PC-9 (cell line): ENCODE measurements around the gene TRIP12. TPM values are rescaled to one million over a fixed set of nuclear protein-coding genes. Genes with fewer than 3 reads are reported as not detected.

Source experiments
- BruUV-seq: library from RNA; stranded (reverse); fragments of 400-500 nt; replicated peaks from 2 replicates; lab custom pipeline; 2021; lab: Mats Ljungman, UMichigan
- CTCF ChIA-PET: fragments of 300-600 bp; sonication (Branson Sonifier 250); formaldehyde crosslinking; loops from one replicate; lab custom pipeline; 2022; ENCODE audit warnings: antibody characterized with exemption; lab: Charles Lee
- POLR2A ChIA-PET: fragments of 300-600 bp; sonication (Branson Sonifier 250); formaldehyde crosslinking; loops from one replicate; lab custom pipeline; 2022; ENCODE audit warnings: antibody characterized with exemption; ENCODE audit not compliant: unreplicated experiment; lab: Charles Lee
- DNase-seq, 2 experiments: peaks; one replicate each; pipeline versions ENCODE4 v3.0.0 to v3.0.0-alpha.2; 2015 to 2022; ENCODE audit warnings: mixed read lengths in 1 of 2
- H2AFZ ChIP-seq: fragments of 200-600 bp; sonication (generic); 2 replicates; pipeline ENCODE4 v1.8.1; 2017; ENCODE audit warnings: antibody characterized with exemption
- H3F3A ChIP-seq: fragments of 200-600 bp; sonication (generic); 2 replicates; pipeline ENCODE4 v1.8.1; 2017; ENCODE audit warnings: antibody characterized with exemption, mild to moderate bottlenecking, low read depth; ENCODE audit not compliant: insufficient read depth
- H3K27ac ChIP-seq: fragments of 200-600 bp; sonication (generic); 2 replicates; pipeline ENCODE4 v1.6.1; 2016; ENCODE audit warnings: mixed run types
- H3K27me3 ChIP-seq: fragments of 200-600 bp; sonication (generic); 2 replicates; pipeline ENCODE4 v1.6.1; 2016; ENCODE audit warnings: low read depth, mixed run types; ENCODE audit not compliant: insufficient read depth
- H3K36me3 ChIP-seq: fragments of 200-600 bp; sonication (generic); 2 replicates; pipeline ENCODE4 v1.6.1; 2016; ENCODE audit warnings: low read depth, mixed run types
- H3K4me1 ChIP-seq: fragments of 200-600 bp; sonication (generic); replicated peaks from 2 replicates; pipeline ENCODE4 v1.6.1; 2016; ENCODE audit warnings: mixed run types; ENCODE audit not compliant: insufficient read depth
- H3K4me2 ChIP-seq: fragments of 200-600 bp; sonication (generic); 2 replicates; pipeline ENCODE4 v1.6.1; 2017; ENCODE audit warnings: mixed run types
- H3K4me3 ChIP-seq: fragments of 200-600 bp; sonication (generic); 2 replicates; pipeline ENCODE4 v1.6.1; 2016; ENCODE audit warnings: mixed run types
- H3K79me2 ChIP-seq: fragments of 200-600 bp; sonication (generic); 2 replicates; pipeline ENCODE4 v1.6.1; 2017; ENCODE audit warnings: low read depth, mixed run types
- H3K9me2 ChIP-seq: fragments of 200-600 bp; sonication (generic); 2 replicates; pipeline ENCODE4 v1.8.1; 2017; ENCODE audit warnings: mild to moderate bottlenecking; ENCODE audit not compliant: insufficient read depth
- H3K9me3 ChIP-seq: fragments of 200-600 bp; sonication (generic); 2 replicates; pipeline ENCODE4 v1.8.1; 2016; ENCODE audit warnings: low read depth; ENCODE audit not compliant: insufficient read depth
- H4K20me1 ChIP-seq: fragments of 200-600 bp; sonication (generic); 2 replicates; pipeline ENCODE4 v1.8.1; 2017; ENCODE audit not compliant: insufficient read depth
- EZH2 ChIP-seq: fragments of 200-600 bp; sonication (generic); IDR thresholded peaks from 2 replicates; pipeline ENCODE4 v1.8.0; 2017; ENCODE audit warnings: antibody characterized with exemption, low read depth
- intact Hi-C: fragments of 100-400 bp; cut with micrococcal nuclease; formaldehyde crosslinking; loops from one replicate; pipeline ENCODE4 v1.10.0; 2022; ENCODE audit not compliant: unreplicated experiment
- total RNA-seq: library from RNA; stranded (reverse); gene quantifications from 2 replicates; pipeline ENCODE4 v1.2.3, GENCODE V29; 2021
- TF ChIP-seq, protein P1 (sequence below): fragments of 200-600 bp; sonication (generic); conservative IDR thresholded peaks from 2 replicates; pipeline ENCODE4 v1.6.1; 2017; ENCODE audit warnings: mixed run types, antibody characterized with exemption, mild to moderate bottlenecking, moderate library complexity

Gene TRIP12
- total RNA-seq, 1 experiment from 2014 or later: 226 TPM

DNA sequence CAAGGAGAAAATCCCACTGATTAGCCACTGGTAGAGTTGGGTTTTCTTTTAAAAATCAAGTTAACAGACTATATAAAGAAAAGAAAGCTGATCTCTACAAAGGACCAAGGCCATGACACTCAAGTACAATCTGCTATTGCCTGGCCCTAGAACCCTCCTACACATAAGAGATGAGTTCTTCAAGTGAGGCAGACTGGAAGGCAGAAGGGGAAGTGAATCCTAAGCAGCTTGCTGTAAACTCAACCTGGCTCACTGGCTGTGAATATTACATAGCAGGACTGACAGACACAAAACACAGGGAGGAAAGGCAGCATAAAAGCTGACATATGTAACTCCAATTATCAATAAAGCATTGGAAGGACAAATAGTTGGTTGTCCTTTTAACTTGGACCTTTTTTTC is 65.4 kb downstream of the TRIP12 start:
- Histone ChIP-seq H3F3A (peaks cover 8% of the 10 kb centered on the region), H3K36me3 (peaks cover 23% of the 10 kb centered on the region), H3K4me2 (no peak overlapping the region), H3K79me2 (peaks cover 39% of the 10 kb centered on the region), H3K9me2 (no peaks in the 10 kb centered on the region), H4K20me1 (peaks cover 22% of the 10 kb centered on the region), H3K9me3 (no peaks in the 10 kb centered on the region), H3K4me3 (no peak overlapping the region), H3K27ac (peak overlapping the region; percentile 26; the same call in 1 of the 2 replicates), H3K4me1 (peaks cover 10% of the 10 kb centered on the region), H3K27me3 (no peaks in the 10 kb centered on the region), H2AFZ (no peak overlapping the region)
- ChIA-PET POLR2A (no interaction called here), CTCF (no interaction called here)
- no TSS peak for BruUV-seq
- no peak for TF ChIP-seq EZH2
- TF ChIP-seq, protein P1, sequence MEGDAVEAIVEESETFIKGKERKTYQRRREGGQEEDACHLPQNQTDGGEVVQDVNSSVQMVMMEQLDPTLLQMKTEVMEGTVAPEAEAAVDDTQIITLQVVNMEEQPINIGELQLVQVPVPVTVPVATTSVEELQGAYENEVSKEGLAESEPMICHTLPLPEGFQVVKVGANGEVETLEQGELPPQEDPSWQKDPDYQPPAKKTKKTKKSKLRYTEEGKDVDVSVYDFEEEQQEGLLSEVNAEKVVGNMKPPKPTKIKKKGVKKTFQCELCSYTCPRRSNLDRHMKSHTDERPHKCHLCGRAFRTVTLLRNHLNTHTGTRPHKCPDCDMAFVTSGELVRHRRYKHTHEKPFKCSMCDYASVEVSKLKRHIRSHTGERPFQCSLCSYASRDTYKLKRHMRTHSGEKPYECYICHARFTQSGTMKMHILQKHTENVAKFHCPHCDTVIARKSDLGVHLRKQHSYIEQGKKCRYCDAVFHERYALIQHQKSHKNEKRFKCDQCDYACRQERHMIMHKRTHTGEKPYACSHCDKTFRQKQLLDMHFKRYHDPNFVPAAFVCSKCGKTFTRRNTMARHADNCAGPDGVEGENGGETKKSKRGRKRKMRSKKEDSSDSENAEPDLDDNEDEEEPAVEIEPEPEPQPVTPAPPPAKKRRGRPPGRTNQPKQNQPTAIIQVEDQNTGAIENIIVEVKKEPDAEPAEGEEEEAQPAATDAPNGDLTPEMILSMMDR: no peak
- intact Hi-C loops: no loop called here
- DNase-seq: no peak

DNA sequence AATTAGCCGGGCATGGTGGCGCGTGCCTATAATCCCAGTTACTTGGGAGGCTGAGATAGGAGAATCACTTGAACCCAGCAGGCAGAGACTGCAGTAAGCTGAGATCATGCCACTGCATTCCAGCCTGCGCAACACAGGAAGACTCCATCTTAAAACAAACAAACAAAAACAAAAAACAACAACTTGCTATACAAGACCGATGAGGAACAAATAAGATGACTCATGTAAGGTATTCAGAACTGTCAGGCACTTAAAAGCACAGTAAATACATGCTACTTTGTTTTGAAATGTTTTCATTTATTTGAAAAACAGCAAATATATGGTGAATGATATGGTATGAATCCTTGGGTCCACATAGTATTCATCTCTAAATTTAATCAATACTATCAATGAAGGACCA is 66.7 kb downstream of the TRIP12 start:
- BruUV-seq: no TSS peak
- CTCF ChIA-PET: no interaction called here
- peaks cover 31% of the 10 kb centered on the region for H3K79me2 ChIP-seq

DNA sequence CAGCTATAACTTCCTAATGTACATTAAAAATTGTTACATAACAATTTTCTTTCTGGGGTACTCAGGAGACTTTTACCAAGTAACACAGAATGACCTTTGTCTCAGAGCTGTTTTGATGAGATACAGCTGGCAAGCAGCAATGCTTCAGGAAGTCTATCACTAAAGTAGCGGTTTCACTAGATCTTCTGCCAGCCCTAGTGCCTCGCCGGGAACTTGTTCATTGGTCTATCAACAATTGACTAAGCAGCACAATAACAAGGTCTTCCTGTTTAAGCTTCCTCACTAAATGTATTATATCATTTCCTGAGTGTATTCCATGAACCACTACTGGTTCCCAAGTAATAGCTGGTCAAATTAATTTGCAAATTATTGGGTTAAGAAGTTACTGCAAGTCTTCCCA is 69.2 kb downstream of the TRIP12 start:
- Histone ChIP-seq H3K4me2 (no peak overlapping the region), H3K27ac (no peak overlapping the region)
- intact Hi-C loops: no loop called here

More for the DNA sequence above, 66.7 kb downstream of the TRIP12 start:
- Histone ChIP-seq H3K4me2 (no peak overlapping the region), H3K9me2 (no peaks in the 10 kb centered on the region), H3K4me3 (no peak overlapping the region), H3K27me3 (no peaks in the 10 kb centered on the region), H3K27ac (no peak overlapping the region), H4K20me1 (peaks cover 13% of the 10 kb centered on the region), H3K4me1 (peaks cover 10% of the 10 kb centered on the region), H3F3A (no peaks in the 10 kb centered on the region), H3K36me3 (peaks cover 23% of the 10 kb centered on the region), H2AFZ (no peak overlapping the region), H3K9me3 (no peaks in the 10 kb centered on the region)
- intact Hi-C loops: no loop called here
- DNase-seq: peak in 1 of 2 experiments; percentile 59
- TF ChIP-seq, protein P1: no peak
- TF ChIP-seq EZH2: no peak
- POLR2A ChIA-PET: no interaction called here

More for the DNA sequence above, 69.2 kb downstream of the TRIP12 start:
- DNase-seq: no peak
- Histone ChIP-seq H3K27me3 (no peaks in the 10 kb centered on the region), H3K9me3 (no peaks in the 10 kb centered on the region), H3K4me3 (no peak overlapping the region), H3F3A (peaks cover 4% of the 10 kb centered on the region; the same call in 1 of the 2 replicates), H3K9me2 (no peaks in the 10 kb centered on the region), H3K36me3 (peaks cover 15% of the 10 kb centered on the region; the same call in 1 of the 2 replicates), H4K20me1 (peaks cover 6% of the 10 kb centered on the region; the same call in 1 of the 2 replicates), H3K4me1 (peaks cover 10% of the 10 kb centered on the region), H2AFZ (no peak overlapping the region), H3K79me2 (peaks cover 40% of the 10 kb centered on the region)
- ChIA-PET CTCF (no interaction called here), POLR2A (no interaction called here)
- TF ChIP-seq, protein P1: no peak
- no peak for TF ChIP-seq EZH2
- BruUV-seq: no TSS peak
